Kasumi-1 (cell line): ENCODE data around the gene IGF1R.

Source experiments
- DNase-seq, 2 experiments: peaks; one replicate each; lab custom pipeline; 2025; lab: John Stamatoyannopoulos, UW

Gene IGF1R

DNA sequence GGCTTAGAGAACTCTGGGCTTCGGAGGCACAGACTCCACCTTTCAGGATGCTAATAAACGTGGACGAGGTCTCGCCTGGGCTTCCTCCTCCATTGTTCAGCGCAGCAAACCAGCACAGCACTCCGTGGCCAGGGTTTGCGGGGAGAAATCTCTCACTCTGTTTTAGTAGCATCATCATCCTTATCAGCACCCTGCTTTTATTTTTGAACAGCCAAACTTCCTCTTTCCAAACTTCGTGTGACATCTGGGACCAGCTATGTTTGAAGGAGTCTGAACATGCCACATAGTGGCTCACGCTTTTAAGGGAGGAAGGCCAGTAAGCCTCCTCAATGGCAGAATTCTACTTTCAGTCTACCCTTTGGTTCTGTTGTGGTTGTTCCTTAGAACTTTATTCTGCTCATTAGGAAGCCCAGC, 210.3 kb downstream of the IGF1R start:
- peak; percentile 52 to 70 for DNase-seq

- DNase-seq, result no peak
Measured at GRCh38 chr15:98859149-98859548, 210.8 kb downstream of the IGF1R start.

DNA sequence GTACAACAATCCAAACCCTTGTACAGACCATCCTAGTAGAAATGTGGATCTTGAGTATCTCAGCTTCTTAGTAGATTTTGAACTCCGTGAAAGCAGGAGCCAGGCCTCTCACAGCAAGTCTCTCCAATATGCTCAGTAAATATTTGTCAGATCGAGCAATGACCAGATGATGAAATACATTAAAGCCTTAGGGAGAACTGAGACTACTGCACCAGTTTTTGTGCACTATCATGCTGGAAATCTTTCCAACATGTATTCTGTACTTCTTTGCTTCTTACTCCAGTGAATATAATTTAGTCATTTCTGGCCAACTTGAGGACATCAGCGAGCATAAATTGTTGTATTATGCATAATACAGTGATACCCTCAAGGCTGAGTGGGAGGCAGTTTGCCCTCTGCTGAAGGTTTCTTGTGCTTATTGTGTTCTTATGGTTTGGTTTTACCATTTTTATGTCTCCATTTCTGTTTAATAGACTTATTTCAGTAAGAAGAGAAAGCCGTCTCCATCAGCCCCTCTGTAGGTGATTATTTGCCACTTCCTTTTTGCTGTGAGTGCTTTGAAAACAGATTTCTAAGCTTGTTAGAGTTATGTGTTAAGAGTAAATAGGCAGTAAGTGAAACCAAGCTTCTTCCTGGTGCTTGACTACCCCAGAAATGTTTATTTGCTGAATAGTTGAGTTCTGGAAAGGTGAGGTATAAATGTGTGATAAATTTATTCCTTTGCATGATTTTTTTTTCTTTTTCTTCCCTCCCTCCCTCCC, 212.1 kb downstream of the IGF1R start:
- no peak for DNase-seq

DNA sequence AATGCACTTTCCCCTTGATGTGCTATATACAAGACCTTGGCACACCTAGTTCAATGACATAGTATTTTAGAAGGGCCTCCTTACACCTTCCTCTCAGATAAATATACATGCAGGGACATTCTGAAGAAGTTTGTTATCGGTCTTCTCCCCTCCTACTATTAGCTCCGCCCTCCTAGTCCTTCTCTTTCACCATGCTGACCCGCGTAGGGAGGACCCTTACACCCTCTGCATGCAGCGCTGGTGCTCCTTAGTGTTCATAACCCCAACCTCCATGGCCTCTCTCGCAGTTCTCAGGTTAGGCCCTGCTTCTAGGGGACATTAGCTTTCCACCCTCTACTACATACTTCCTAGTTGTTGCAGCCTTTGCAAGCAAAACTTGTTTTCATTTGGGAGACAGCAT, 212.8 kb downstream of the IGF1R start:
- DNase-seq, result no peak

DNA sequence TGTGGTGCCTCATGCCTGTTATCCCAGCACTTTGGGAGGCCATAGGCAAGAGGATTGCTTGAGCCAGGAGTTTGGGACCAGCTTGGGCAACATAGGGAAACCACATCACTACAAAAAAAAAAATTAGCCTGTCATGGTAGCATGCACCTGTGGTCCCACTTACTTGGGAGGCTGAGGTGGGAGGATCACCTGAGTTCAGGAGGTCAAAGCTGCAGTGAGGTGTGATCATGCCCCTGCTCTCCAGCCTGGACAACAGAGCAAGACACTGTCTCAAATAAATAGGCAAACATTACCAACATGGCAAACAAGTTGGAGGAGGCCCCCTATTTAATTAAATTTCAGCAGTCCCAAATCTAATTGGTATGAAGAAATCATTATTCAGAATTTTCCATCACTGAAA, 215.6 kb downstream of the IGF1R start:
- no peak for DNase-seq

GRCh38 chr15:98865397-98866339, 217.3 kb downstream of the IGF1R start:
- DNase-seq, result peak; percentile 72 to 80

DNA sequence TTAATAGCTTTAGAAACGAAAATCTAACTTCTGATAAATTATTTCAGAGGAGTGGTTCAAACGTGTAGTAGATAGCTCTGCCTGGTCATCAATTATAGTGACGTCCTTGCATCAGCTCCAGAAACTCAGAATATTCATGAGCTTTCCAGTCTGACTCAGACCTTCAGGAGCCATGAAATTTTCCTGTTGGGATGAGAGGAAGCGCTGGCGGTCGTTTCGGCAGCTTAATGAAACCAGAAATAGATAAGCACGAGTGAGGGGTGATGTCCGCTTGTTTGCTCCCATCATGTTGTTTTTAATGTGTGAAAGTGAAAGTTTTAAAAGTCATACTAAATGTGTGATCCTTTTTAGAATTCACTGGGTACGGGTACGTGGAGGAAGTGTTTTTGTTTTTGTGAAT, 218.2 kb downstream of the IGF1R start:
- no peak for DNase-seq

DNA sequence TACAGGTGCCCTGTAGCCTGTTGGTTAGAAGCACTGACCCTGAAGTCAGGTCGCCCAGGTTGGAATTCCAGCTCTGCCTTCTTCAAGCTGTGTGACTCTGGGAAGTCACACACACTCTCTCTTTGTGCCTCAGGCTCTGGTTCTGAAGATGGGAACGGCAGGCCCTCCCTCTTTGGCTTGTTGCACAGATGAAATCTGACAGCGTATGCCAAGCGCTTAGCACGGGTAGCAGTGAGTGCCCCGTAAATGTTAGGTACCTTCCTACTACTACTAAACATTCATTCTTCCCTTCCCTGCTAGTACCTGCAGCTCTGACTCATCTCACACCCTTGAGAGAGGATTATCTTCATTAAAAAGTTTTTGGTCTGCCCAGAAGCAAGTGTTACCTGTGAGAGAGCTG, 220.2 kb downstream of the IGF1R start:
- no peak for DNase-seq

DNA sequence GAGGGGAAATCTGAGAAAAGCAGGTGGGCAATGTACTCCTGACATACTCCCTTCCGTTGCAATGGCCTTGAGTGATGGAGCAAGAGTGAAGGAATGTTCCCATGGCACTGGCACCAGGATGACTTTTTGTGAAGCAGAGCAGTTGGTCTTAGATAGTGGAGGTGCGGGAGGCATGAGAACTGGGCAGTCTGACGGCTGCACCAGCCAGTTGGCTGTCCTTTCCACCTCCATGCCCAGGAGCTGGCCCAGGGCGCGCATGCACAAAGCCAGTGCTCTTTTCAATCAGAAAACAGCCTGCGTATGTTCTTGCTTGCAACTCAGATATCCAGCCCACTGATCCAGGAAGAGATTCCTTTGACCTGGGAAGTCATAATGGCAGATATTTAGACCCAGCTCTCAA, 222.4 kb downstream of the IGF1R start:
- no peak for DNase-seq

DNA sequence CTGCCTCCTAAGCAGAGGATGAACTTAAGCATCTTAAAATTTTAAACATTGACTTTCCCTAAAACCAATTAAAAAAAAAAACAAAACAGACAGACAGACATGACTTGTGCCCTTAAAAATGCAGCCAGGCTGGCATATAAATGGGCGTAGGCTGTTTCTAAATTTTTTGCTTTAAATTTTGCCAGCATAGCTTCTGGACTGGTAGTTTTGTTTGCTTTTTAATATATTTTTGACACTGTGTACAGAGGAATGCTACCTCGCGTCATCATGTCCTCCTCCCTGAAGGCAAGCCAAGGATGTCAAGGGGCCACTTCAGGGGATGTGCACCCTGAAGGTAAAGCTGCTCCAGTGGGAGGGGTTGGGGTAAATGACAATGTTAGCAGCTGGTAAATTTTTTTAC, 224.4 kb downstream of the IGF1R start:
- DNase-seq, result no peak

- peak; percentile 39 to 44 for DNase-seq
Measured at GRCh38 chr15:98873441-98874218, 225.3 kb downstream of the IGF1R start.

- DNase-seq, result no peak
Measured at GRCh38 chr15:98874370-98874769, 226.0 kb downstream of the IGF1R start.

DNA sequence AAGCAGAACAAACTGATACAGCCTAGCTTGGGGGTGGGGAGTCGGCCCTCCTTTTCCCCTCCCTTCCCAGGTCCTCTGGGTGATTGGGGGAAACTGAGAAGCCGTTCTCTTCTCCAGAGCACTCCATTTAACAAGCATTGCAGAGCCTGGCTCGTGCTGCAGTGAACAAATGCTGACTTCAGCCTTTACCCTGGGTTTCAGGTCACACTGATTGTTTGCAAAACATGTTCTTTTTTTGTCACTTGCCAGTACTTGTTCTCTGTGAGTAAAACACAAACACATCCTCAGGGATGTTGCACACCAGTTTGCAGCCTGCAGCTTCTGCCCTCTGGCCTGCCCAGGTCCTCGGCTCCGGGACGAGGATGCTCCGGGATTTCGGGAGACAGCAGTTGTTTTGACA, 226.4 kb downstream of the IGF1R start:
- DNase-seq, result no peak

DNA sequence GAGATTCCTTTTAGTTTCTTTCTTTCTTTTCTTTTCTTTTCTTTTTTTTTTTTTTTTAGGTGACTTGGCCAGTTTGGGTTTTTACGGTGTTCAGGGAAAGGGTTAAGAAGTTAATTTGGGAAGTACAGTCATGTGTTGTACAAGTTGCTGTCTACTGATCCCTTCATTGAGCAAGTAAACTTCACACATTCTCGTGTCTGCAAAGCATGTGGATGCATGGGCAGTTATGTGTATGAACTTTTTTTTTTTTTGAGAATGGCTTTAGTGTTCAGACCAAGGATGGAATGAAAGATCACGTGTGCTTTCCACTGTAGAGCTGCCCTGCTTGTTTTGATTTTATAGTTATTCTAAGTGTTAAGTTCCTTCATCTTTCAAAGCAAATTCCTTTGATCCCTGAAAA, 227.0 kb downstream of the IGF1R start:
- DNase-seq, result no peak

DNA sequence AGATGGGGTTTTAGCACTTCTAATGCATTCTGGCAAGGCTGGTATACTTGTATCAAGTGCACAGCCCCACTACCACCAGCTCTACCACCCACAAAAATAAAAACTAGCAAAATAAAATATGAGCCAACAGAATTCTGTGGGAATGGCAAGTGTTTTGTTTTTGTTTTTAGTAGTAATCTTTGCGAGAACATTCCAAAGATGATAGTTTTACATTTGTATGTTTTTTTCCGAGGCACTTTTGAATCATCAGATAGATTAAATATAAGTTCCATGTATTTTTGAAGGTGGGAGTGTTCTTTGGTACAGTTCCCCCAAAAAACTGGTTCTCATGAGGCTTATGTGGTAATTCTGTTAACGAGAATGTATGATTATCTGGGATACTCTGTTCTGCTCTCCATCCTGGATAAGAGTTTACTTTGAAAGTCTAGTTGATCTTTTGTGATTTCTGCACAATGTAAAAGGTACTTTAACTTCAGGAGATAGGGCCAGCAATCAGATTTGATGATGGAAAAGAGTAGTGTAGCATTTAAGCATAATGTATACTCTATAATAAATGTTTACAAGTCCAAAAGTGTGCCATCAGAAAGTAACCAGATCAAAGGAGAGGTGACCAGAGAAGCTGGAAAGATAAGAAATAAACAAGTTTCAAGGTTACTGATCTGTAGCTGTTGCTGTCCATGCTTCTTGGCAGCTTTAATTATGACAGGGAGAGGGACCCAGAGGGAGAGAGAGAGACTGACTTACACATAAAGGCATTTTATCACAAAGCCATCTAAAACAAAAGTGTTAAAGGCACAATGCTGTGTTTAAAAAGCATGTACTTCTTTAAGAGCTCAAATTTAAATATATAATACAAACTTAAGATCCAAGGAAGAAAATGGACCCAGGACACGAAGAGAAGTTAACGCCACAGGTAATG, 228.4 kb downstream of the IGF1R start:
- DNase-seq, result no peak

- DNase-seq, result no peak
Measured at GRCh38 chr15:98878172-98878571, 229.8 kb downstream of the IGF1R start.

- no peak for DNase-seq
Measured at GRCh38 chr15:98878862-98879261, 230.5 kb downstream of the IGF1R start.

DNA sequence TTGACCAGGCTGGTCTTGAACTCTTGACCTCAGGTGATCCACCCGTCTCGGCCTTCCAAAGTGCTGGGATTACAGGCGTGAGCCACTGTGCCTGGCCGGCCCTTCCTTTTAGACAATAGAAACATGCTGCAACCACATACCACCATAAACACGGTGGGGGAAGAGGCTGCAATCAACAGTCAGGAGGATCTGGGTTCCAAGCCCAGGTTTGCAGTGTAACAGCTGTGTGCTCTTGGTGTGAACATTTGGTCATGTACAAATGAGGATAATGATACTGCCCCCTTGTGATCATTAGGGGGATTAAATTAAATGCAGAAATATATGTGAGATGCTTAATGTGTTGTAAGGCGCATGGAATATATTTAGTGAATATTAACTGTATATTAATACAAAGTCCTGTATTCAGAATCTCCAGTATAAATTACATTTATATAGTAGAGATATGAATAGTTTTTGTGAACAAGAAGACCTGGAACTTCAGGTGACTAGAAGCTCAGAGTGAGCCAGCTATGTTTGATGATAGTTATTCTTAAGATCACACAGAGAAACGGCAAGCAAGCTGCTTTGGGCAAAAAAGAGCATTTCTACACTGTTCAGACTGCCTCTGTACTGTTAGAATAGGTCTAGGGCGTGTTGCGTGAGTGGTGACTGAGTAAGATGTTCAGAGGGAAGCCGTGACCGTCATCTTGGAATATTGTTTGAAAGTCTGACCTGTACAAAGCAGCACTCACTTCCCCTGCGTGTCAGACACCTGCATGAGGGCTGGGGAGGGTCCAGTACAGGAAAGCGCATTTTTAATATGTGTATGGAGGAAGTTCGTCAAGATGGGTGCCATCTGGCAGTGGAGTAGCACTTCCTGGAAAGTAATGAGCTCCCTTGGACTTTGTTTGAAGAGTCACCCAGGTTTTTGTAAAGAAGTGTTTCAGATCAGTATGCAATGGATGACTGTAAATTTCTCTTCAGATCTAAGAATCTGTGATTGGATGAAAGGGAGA, 233.5 kb downstream of the IGF1R start:
- DNase-seq, result peak; percentile 68 to 76

DNA sequence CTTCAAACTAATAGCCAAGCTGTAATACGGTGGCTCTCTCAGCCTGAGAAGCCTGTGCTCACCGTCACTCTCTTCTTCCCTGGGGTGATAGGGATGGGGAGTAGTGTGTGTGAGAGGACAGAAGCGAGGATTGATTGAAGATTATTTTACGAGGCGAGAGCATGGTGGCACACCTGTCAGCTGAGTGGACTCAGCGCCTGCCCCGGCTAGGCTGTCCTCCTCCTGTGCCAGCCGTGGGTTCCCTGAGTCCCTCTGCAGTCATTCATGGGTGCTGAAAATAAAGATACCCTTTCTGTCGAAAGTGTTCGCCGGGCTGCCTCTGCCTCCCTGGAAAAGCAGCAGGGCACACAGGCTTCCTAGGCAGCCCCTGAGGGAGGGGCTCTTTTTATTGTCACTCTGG, 235.1 kb downstream of the IGF1R start:
- no peak for DNase-seq

DNA sequence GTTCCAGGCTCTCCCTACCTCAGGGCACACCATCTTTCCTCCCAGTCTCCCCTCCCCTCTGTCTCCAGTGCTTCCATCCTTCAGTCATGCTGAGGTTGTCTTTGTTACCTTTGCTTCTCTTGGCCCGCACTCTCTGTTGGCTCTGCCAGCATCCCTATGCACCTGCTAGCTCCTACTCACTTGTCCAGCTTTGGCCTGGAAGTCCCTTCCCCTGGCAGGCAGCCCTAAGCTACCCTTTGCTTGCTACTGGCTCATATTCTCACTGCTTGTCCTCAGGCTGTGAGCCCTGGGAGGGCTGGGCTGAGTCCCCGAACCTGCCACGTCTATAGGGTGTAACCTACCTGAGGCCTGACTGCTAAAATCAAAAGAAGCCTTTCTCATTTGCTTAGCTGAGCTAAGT, 236.6 kb downstream of the IGF1R start:
- DNase-seq, result no peak
